Inflammatory macrophage treated with lipopolysaccharide for 1 hour (primary cell): ENCODE results near the gene PIP4K2A.
A peak's percentile ranks its signal among the peaks of the same experiment; 100 is the strongest.
"Not testable (repeated sequence)": the region's sequence is repeated elsewhere in the genome, so short reads cannot be mapped to it uniquely, and the experiment has no call there.

Experiments used
- DNase-seq, 2 donors: peaks; one replicate each; pipeline ENCODE4 v3.0.0-alpha.2; 2020 to 2022

Gene PIP4K2A

DNA sequence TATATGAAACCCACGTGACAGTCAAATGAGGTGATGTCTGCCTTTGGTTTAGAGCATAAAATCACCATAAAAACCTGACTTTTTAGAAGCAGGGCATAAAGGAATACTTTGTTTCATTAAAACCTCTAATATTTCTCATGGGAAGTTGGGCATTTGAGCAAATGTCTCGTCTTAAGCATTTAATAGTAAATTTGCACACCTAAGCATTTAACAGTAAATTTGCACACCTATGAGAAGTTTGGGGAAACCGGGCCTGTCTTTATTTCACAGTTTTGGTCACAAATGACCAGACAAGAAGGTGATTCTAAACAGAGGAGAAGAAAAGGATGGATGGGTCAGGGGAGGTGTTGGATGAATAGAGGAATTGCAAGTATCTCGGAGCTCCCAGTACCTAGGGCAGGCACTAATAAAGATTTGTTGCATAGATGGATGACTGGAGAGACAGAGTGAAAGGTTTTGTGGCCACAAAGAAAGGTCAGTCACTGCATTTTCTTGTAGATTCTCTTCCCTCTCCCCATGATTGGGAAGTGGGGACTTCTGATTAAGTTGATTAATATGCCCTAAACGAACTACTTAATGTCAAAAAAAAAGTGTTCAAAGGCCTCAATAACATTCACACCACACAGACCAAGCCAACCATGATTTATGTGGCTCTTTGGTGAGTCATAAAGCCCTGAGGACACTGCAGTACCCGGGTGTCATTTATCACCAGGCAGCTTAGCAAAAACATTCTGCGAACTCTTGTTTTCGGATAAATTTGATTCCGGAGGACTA lies 210.9 kb downstream of the PIP4K2A start:
- no peak for DNase-seq

DNA sequence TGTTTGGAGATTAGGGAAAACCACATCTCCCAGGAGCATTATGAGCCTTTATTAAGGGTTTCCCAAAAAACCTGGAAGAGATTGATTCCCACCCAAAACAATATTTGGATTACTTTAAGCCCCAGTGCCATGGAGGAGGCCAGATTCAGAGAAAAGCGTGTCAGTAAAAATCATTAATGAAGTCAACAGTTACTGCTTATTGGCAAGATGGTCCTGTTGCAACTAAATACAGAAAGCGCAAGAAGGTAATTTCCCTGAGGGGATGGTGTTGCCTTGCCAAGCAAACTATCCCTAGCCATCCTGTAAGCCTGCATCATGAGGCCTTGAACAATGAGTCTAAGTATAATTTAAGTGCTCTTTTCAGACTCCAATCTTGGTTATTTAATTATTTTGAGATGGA lies 212.5 kb downstream of the PIP4K2A start:
- DNase-seq, result no peak

DNA sequence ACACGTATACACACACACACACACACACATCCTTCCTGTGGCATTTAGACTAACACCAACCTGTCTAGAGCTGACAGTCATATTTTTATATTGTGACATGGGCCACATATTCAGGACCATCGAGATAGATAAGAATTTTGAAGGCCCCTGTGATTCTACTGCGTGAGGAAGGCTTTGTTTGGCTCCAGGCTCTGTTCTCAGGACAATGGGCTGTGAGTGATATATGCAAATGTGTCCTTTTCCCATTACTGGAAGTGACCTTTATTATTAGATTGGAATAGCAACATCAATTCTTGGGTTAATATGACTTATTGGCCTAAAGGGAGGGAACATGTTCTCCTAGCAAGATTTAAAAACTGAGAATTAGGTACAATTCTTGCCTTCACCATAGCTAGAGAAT lies 213.0 kb downstream of the PIP4K2A start:
- no peak for DNase-seq

DNA sequence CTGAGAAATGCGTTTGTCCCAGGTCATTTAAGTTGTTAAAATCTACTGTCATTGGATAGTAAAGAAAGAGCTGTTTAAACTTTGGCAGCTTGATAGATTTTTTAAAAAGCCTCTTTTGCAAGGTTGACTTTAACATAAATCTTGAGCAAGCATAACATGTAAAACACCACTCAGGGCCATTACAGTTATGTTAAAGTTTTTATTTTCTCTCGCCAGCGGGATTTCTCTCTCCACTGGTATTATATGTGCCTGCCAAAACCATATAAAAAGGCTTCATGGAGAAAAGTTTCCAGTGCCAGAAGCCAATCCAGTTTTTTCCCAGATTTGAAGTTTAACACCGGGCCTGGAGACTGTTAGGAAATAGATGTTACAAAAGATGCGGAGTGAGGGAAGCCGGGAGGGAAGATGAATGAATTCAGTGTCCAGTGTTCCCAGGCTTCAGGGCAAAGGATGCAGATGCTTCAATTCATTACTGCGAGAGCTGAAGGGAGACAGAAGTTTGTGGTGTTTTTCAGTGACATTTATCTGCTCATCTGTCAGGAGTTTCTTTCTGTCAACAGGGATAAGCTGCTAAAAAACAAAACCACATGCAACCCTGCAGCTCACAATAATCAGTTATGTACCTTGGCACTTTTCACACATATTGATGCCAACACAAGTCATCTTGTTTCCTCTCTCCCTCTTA lies 213.6 kb downstream of the PIP4K2A start:
- DNase-seq, result no peak

DNA sequence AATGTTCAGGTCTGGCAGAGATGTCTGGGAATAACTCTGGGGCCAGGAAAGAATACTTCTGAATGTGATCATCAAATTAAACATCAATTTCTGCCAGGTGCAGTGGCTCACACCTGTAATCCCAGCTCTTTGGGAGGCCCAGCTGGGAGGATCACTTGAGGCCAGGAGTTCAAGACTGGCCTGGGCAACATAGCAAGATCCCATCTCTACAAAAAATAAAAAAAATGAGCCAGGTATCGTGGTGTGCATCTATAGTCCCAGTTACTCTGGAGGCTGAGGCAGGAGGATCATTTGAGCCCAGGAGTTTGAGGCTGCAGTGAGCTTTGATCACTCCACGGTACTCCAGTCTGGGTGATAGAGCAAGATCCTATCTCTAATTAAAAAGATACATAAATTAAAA lies 214.4 kb downstream of the PIP4K2A start:
- DNase-seq, result not testable (repeated sequence)

DNA sequence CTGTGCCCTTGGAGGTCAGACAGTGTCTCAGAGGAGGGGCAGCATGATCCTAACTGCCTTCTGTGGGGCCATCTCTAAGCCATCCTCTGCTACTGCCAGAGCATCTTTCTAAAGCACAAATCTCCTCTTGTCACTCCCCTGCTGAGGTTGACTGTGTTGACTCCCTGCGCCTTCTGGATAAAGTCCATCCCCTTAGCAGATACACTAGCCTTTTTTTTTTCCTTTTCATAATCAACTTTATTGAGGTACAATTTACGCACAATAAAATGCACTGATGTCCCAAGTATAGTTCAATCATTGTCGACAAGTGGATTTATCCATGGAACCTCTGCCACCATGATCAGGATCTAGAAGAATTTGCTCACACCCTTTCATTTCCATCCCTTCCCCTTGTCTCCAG lies 219.0 kb downstream of the PIP4K2A start:
- no peak for DNase-seq

DNA sequence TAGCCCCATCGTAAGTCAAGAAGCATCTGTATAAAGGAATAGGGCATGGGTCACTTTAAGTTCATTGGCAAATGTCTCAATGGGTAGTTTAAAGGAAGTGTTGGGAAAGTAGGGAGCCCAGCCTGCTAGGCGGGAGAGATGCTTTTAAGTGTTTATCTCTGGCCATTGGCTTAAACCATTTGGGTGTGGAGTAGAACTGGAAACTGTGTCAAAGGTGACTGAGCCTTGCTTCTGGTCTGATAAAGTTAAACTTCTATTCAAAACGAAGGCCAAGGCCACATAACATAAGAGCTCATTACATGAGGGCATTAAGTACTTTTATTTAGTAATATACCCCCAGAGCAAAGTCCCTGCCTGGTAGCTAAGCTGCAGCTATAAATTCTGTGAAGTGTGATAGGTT lies 220.4 kb downstream of the PIP4K2A start:
- no peak for DNase-seq

DNA sequence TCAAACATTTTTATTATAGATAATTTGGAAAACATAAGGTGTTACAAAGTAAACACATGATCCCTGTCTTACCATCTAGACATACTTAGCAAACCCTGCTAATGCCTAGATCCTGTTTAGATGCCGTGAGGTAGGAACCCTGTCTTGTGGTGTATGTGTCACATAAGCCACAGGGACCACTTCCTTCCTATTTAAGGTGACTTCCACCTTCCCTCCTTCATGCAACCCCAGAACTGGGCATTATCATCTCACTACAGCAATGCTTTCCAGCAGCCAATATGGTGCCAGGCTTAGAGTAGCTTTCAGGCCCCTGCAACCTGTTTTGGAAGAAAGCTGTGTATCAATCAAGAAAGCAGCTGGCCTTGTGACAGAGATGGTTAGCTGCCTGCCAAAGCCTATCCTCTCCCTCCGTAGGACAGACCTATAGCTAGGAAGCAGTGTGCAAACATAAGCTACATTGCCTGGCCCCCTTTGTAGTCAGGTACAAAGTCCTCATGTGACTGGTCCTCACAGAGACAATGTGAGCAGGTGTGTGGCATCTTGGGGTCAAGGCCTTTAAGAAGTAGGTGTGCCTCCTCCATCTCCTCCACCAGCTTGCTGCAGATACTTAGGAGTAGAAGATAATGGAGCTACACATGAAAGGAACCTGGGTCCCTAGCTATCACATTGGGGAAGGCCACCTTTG lies 222.3 kb downstream of the PIP4K2A start:
- no peak for DNase-seq

DNA sequence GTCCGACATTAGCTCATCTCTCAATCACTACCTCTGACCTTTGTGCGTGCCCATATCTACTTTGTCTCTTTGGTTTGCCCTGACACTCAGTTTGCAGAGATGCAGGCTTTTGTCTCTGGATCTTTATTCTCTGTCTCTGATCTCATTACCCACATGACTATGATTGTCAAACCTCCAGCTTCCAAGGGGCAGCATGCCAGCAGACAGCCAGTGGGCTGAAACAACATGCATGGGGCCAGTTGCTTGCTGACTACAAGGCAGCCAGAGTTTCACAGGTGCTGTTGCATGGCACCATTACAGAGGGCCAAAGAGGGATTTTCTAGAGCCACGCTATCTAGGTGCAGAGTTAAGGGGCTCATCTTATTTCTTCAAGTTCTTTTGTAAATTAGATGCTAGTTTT lies 222.9 kb downstream of the PIP4K2A start:
- no peak for DNase-seq

DNA sequence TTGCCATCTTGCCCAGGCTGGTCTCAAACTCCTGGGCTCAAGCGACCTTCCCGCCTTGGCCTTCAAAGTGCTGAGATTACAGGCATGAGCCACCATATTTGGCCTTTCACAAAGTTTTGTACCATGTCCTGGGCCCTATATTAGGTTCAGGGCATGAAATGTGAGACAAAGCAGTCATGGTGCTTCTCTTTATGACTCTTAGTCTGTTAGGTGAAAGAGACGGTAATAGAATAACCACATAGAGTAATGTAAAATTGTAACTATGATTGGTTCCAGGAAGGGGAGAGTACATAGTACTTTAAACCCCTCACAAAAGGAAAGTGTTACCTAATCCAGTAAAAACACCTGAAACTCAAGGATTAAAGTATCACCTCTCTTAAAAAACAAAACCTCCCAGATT lies 224.4 kb downstream of the PIP4K2A start:
- DNase-seq, result no peak

DNA sequence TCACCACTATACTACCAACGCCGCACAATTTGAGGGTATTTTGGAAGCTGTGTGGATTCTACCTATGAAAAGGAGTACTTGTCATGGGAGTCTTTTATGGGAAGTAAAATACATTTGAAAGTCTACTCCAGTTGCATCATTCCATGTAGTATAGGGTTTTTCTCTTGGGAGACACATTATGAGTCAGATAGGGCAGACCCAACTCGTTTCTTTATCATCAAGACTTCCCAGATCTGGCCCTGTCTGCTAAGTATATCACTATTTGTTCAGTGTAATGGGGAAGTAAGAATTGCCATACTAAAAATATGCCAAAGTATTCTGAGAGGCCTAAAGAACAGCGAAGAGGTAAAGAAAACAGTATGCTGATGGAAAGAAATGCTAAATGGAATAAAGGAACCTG lies 224.9 kb downstream of the PIP4K2A start:
- DNase-seq, result peak; percentile 76 to 92

DNA sequence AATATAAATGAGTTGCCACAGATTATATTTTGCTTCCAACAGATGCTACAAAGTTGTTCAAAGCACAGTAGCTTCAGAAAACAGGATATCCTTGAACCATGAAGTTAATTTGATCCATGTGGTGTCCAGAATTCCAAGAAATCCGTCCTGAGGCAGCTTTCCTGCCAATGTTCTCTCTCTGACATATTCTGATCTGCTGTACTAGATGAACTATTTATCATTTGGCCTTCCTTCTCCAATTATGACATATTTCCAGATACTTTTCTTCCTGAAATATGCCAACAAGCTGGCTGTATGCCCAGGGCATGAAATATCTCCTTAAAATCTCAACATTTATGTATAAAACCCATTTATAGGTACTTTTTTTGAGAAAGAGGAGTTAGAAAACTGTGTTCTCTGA lies 227.9 kb downstream of the PIP4K2A start:
- DNase-seq, result no peak
